Stimulated activated CD8-positive, alpha-beta memory T cell treated with anti-CD3 and anti-CD28 coated beads, Interleukin-4, amount 100 ng/mL, for 1 hour (primary cell): ENCODE measurements around the gene TFEC.
"Not testable (repeated sequence)": the region's sequence is repeated elsewhere in the genome, so short reads cannot be mapped to it uniquely, and the experiment has no call there.

Source experiments
- DNase-seq, 2 donors: peaks; one replicate each; pipeline ENCODE4 v3.0.0-alpha.2; 2020; ENCODE audit warnings: low read depth in 2 of 2, low spot score in 1 of 2

Gene TFEC

GRCh38 chr7:115930184-115930583 lies 100.4 kb downstream of the TFEC start:
- not testable (repeated sequence) for DNase-seq

GRCh38 chr7:115929736-115930135 lies 100.8 kb downstream of the TFEC start:
- DNase-seq = not testable (repeated sequence)

- no peak for DNase-seq
Observed at GRCh38 chr7:115924411-115924810, 106.2 kb downstream of the TFEC start.

GRCh38 chr7:115920367-115920766 lies 110.2 kb downstream of the TFEC start:
- DNase-seq = no peak

GRCh38 chr7:115914951-115915350 lies 115.6 kb downstream of the TFEC start:
- DNase-seq = no peak

- no peak for DNase-seq
Observed at GRCh38 chr7:115911465-115911864, 119.1 kb downstream of the TFEC start.

- no peak for DNase-seq
Observed at GRCh38 chr7:115910541-115911164, 119.9 kb downstream of the TFEC start.

- DNase-seq = no peak
Observed at GRCh38 chr7:115906731-115907130, 123.8 kb downstream of the TFEC start.

GRCh38 chr7:115889669-115889984 lies 140.9 kb downstream of the TFEC start:
- DNase-seq = no peak

GRCh38 chr7:115888981-115889668 lies 141.4 kb downstream of the TFEC start:
- DNase-seq = no peak

- no peak for DNase-seq
Observed at GRCh38 chr7:115885550-115885949, 145.0 kb downstream of the TFEC start.
